Activated CD8-positive, alpha-beta memory T cell treated with anti-CD3 and anti-CD28 coated beads for 1 hour (primary cell): ENCODE measurements around the gene S100Z.
"Not testable (repeated sequence)": the region's sequence is repeated elsewhere in the genome, so short reads cannot be mapped to it uniquely, and the experiment has no call there.

Experiments used
- DNase-seq, 2 donors: peaks; one replicate each; pipeline ENCODE4 v3.0.0-alpha.2; 2020; ENCODE audit warnings: low read depth in 1 of 2; ENCODE audit errors: extremely low read depth in 1 of 2

The S100Z gene

DNA sequence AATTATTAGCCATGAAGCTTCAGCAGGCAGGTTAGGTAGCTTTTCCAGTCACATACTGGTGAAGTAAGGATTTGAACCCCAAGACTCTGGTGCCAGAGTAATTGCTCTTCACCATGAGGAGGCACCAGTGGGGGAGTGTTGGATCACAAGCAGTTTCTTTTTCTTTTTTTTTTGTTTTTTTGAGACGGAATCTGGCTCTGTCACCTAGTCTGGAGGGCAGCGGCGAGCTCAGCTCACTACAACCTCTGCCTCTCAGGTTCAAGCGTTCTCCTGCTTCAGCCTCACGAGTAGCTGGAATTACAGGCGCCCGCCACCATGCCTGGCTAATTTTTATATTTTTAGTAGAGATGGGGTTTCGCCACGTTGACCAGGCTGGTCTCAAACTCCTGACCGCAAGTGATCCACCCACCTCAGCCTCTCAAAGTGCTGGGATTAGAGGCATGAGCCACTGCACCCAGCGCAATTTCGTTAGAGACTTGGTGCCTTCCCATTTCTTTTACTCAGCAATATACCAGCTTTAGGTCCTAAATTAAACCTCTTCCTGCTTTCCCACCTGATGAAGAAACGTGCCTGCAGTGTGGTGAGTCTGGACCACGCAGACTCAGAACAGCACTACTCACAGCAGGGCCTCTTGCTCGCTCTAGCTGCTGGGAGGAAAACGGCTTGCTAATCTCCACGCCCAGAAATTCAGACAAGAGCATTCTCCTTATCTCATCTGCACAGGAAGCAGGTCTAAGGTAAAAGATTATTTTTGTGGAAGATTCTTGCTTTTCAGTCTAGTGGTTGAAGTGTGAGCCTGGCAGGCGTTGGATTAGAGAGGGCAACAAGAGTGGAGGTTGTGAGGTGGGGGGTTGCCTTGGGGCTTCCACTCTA is at the start of gene S100Z:
Gene S100Z (plus strand): TSS at position 596 of the 873 bp plus-strand sequence. CDS start 25,346 bp downstream, outside the sequence.
- no peak for DNase-seq

DNA sequence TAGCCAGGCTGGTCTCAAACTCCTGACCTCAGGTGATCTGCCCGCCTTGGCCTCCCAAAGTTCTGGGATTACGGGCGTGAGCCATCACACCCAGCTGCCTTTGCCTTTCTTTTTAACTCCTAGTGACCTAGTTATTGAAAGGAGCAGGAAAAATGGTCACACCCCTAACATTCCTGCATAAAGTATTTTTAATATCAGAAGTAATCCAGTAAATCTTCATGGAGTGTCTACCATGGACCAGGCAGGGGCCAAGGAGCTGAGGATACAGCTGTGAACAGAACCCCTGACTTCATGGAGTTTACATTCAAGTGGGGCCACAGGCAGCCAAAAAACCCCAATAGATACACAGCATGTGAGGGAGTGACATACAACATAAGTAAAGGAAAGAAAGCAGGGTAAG is 49.2 kb upstream of the S100Z start:
- no peak for DNase-seq

DNA sequence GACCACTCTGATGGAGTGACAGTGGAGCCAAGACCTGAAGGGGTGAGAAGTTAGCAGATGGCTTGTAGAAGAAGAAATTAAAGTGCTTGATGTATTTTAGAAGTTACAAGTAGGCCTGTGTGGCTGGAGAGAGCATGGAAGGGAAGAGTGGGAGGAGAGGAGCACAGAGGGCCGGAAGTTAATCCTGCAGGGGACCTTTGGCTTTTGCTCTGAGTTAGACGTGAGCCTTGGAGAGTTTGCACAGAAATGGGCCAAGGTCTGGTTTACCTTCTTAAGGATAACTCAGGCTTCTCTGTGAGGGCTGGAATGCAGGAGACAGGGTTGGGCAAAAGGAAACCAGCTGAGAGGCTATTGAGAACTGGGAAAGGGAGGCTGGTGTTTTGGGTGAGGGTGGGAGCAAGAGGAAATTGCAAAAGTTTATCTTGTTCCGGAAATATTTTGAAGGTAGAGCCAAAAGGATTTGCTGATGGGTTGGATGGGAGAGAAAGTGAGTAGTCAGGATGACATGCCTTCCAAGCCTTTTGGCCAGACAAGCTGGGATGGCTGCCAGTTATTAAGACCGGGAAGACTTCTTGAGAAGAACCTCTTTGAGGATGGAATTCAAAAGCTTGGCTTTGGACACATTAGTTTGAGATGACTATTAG is 48.5 kb upstream of the S100Z start:
- DNase-seq: no peak

DNA sequence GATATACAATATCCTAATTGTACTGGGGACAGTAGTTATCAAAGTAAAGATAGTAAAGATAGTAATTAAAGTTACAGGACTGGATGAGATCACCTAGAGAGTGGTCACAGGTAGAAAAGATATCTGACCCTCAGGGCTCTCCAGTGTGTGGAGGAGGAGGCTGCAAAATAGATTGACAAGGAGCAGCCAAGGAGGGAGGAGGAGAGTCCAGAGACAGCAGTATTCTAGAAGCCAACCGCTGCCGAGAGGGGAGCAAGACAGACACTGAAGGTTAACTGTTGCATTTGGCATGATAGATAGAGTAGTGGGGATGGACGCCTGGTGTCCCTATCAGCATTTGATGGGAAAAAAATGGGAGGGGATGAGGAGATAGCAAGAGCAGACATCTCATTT is 48.0 kb upstream of the S100Z start:
- DNase-seq: no peak

DNA sequence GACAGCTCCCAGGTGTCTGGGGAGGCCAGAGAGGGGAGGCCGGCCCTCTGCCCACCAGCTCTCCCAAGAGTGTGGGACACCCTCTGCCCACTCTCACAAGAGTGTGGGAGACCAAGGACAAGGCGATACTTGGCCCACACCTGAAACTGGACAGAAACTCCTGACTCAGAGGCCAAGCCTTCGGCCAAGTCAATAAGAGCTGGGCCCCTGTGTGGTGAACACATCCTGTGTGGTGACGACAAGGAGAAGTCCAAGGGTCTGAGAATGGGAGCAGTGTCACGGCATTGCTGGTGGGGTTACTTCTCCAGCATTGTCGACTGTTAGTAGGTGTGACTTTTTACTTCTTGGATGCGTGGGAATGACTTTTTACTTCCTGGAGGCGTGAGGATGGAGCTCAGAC is 45.5 kb upstream of the S100Z start:
- DNase-seq: no peak

DNA sequence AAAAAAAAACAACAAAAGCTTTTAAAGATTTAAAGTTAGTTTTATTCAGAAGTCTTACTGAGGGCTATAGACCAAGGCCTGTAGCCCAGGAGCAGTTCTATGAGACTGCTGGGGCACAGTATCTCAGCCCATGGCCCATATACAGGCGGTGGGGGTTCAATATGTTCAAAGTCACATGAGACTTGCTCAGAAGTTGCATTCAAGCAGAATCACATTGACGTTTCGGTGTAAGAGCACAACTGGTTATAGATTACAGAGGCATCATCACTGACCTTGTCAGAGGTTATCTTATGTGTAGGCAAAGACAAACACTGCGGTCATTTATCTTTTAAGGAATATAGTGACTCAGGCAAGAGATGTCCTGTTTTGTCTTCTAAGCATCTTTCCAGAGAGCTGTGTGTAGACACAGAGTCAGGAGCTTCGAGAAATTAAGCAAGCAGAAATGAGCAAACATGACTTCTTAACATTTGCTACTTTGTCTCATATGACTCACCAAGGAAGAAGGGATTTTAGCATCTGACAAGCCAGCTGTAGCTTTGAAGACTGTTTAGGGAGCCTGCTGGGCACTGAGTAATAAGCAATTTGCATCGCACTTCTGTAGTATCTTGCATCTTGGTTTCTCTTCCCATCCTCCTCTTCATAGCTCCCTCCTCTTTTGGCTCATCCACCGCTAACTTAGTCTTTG is 43.9 kb upstream of the S100Z start:
- no peak for DNase-seq

DNA sequence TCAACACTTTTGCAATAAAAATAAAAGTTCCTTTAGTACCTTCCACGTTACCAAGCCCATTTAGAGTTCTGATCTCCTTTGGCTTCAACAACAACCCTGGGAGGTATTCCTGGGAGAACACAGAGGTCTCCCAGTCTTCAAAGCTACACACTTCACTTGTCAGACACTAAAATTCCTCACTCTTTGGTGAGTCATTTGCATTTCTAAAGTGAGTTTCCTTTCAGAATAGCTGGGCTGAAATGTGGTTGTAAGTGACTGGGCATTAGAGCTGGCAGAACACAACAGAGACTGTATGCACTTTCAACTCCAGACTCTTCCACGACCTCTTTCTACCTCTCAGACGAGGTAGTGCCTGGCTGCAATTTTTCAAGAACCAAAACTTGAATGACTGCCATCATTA is 42.5 kb upstream of the S100Z start:
- DNase-seq: no peak

DNA sequence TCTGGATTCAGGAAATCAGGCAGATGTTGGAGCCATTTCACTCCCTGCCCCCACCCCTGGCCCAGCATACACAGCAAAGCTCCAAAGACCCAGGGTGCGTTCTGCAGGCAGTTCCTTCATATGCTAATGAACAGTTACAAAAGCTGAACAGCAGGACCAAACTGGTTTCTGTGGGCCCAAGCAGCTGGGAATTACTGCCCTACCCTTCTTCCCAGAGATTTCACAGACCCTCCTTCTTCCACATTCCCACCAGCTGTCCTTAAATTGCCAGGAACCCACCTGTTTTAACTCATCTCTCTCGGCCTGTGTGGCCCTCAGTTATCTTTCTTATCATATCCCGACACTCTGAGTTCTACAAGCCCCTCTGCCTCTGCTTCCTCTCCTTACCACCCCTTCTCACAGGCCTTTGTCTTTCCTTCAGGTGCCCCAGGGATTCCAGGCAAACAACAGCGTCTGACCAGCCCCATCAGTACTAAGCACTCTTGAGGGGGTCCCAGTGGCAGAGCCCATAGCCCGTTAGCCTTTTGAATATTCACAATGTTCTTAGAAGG is 41.6 kb upstream of the S100Z start:
- DNase-seq: no peak

DNA sequence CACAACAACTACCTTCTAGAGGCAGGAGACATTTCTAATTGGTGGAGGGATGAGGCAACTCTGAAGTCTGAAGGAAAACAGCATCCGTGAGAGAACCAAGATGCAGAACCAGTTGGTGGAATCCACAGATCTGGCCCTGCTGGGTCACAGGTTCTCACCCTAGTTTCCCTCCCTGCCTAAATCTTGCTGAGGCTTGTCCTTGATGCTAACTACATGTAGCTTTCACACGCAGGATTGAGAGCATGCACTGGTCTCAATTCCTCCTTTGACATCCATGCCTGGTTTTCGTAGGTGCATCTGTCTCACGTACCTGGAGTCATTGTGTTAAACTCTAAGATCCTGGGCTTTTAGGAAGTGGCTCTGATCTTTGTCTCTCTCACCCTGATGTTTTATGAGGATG is 40.7 kb upstream of the S100Z start:
- DNase-seq: no peak

DNA sequence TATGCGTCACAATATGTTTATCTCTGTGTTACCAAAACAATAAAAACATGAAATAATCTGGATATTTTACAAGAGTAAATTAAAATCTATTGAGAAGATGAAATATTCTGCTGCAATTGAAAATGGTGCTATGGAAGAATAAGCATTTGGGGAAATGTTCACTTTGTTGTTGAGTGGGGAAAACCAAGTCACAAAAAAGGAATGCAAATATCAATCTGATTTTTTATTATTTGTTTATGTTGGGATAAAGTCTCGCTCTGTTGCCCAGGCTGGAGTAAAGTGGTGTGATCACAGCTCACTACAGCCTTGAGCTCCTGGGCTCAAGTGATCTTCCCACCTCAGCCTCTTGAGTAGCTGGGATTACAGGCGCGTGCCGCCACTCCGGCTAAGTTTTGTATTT is 39.6 kb upstream of the S100Z start:
- no peak for DNase-seq

DNA sequence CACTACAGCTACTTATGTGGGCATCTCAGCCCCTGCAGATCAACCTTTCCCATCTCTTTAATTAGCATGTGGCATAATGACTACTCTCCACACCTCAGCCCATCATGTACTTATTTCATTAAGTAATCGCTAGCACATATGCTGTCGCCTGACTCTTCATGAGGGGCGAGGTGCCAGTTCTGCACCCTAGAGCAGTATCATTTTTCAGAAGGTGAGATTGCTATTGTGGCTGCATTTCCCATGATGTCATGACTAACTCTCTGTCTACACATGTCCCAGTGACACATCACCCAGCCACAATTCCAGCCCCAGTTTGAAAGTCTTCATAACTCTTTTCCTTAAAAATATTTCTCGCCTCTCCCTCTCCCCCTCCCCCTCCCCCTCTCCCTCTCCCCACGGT is 38.6 kb upstream of the S100Z start:
- DNase-seq: no peak

DNA sequence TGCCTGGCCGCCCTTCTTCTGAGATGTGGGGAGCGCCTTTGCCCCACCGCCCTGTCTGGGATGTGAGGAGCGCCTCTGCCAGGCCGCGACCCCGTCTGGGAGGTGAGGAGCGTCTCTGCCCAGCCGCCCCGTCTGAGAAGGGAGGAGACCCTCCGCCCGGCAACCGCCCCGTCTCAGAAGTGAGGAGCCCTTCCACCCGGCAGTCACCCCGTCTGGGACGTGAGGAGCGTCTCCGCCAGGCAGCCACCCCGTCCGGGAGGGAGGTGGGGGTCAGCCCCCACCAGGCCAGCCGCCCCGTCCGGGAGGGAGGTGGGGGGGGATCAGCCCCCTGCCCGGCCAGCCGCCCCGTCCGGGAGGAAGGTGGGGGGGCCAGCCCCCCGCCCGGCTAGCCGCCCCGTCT is 37.6 kb upstream of the S100Z start:
- DNase-seq: not testable (repeated sequence)

DNA sequence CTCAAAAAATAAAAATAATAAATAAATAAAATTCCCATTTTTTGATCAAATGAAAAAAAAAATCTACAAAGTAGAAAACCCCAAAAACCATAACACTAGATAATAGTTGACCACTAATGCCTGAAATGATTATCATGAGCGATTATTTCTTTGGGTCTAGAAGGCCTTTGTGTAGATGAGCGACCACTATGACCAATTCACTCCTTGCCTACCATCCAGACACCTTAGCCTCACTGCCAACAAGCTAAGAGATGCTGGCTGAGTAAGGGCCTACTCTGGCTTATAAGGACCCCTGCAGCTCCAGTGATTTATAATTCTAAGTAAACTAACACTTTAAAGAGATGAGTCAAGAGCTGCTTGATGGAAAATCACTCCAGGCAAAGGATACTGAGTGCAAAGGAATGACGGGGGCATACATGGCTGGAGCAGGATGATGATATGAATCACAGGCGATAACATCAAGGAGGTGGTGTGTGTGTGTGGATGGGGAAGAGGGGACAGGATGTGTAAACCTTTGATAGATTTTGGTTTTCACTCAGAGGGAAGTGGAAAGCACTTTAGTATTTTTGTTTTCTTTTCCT is 35.7 kb upstream of the S100Z start:
- DNase-seq: no peak

DNA sequence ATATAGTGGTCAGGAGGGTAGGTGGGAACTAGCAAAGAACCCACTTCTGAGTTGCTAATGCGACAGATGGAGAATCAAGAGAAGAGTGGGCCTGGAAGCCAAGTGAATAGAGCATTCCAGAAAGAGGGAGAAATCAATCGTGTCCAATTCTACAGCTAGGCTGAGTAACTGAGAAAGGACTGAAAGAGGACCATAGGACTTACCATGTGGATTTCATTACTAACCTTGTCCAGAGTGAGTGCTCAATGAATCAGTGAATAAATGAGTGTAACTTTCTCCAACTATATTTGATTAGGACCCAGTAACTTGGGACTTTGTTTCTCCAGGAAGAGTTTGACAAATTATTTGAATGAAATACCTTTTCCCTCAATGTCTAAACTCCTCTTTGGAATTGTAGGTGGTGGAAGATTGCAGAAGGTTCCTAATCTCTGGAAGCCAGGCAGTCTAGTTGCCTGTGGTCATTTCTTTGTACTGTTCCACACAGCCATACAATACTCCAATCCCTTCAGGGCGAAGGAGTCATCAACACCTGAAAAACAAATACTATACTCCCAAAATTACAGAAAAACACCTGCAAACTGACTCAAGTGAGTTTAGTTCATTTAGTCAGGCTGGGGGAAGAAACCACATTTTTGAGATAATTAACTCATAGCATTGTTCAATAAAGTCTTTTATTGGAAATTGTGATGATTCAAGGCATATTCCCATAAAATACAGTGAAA is 33.5 kb upstream of the S100Z start:
- DNase-seq: no peak

DNA sequence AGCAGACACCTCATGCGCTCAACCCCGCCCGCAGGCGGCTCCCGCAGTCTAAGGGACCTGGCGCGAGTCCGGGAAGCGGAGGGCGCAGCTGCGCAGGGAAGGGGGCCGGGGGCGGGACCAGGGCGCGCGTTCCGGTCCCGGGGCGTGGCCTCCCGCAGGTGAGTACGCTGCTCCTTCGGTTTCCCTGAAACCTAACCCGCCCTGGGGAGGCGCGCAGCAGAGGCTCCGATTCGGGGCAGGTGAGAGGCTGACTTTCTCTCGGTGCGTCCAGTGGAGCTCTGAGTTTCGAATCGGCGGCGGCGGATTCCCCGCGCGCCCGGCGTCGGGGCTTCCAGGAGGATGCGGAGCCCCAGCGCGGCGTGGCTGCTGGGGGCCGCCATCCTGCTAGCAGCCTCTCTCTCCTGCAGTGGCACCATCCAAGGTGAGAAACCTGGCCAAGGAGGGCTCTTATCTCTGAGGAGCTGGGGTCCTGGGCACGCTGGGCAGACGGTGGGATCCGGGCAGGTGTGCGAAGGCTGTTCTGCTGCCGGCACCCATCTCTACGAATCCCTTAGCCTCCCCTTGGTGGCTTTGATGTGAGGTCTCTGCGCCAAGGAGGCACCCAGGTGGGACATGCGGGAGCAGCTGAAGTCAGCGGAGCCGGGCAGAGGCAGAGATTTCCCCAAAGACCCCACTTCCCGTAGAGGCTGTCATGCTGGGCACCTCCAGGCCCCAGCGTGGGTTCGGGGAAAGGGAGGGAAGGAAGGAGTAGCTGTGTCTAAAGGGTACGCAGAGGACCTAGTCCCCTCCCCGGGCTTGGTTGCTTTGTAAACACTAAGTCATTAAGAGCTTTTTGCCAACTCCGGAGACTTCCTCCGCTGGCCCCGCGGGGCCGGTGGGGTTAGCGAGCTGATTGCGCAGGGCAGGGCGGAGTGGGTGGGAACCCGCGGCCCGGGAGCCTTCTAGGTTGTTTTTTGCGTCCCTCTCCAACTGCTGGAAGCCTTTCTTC is 30.7 kb upstream of the S100Z start, which contains the start of gene F2RL1:
Gene F2RL1 (plus strand): TSS at position 187 of the 988 bp plus-strand sequence. CDS start 153 bp downstream, at position 340.
- DNase-seq: peak in 1 of 2 donors; percentile 34

DNA sequence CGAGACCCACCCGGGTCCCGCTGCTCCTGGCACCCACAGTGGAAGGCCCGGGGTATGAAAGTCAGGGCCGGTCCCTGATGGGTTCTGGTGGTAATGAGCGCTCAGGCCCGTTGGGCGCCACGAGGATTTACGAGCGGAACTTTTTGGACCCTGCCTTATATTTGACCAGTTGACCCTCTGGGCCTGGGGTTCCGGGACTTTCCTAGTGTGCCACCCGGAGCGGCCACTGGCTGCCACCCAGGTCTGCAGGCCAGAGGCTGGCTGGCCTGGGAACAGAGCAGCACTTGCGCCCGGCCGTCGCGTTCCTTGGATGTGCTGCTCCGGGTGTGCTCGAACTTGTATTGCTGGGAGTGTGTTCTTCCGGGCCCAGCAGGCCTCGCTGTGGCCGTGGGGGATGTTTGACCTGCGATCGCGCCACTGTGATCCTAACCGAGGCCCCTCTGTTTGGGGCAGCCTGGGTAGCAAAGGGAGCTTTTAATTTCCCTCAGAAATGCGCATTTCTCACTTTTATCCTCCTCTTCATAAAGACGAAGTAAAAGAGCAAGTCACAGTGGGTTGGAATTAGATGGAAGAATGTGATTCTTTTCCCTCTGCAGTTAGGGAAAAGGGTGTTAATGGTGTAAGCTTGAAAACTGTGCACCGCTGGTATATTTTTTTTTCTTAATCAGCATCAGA is 29.8 kb upstream of the S100Z start:
- no peak for DNase-seq

DNA sequence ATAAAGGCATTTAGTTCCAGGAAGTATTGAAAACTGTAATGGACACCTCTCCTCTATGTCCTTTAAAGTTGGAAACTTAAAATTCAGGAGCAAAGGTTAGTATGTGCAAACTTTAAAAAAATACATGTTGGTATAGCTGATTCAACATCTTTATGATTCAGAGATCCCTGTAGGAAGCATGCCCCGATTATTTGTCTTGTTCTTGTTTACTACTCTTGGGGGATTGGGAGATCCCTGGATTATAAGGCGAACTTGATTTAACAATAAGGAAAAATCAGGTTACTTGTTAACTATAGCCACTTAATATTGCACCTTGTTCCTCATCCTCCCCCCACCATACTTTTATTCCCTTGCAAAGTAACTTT is 29.3 kb upstream of the S100Z start:
- DNase-seq: no peak

DNA sequence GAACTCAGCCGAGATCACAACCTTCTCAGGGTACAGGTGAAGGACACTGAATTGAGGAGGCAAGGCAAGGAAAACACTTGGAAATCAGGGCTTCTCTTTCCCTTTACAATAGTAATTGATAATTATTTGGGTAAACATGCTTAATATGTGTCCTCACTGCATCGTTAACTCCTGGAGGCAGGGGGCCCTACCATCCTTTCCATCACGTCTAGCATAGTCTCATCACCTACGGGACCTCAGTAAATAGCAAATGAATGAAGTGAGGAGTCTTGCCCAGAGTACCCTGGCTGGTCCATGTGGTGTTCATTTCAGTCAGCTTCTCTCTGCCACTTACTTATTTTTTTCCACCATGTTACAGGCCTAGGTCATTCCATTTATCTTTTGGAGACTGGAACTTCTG is 28.7 kb upstream of the S100Z start:
- DNase-seq: no peak
